Activated CD4-positive, alpha-beta T cell treated with anti-CD3 and anti-CD28 coated beads for 1 hour (primary cell): ENCODE measurements around the gene ANXA6.

Experiments used
- DNase-seq: peaks from one replicate; pipeline ENCODE4 v3.0.0-alpha.2; 2020

ANXA6 gene

DNA sequence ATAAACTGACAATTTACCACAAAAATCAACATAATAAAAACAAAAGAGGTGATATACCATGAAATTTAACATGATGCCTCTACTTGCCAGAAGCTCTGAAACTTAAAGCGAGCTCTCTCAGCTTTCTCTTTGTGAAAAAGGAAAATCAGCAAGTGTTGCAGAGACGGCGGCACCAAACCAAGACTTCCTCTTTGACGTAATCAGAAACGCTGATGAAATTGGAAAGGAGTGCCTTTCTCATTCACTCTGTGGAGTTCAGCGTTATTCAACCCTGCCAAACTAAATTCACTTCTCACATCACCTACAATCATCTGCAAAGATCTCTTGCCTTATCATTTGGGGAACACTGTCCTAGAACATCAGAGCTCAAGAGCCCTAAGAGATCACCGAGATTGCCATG lies 32.2 kb downstream of the ANXA6 start:
- DNase-seq = no peak

DNA sequence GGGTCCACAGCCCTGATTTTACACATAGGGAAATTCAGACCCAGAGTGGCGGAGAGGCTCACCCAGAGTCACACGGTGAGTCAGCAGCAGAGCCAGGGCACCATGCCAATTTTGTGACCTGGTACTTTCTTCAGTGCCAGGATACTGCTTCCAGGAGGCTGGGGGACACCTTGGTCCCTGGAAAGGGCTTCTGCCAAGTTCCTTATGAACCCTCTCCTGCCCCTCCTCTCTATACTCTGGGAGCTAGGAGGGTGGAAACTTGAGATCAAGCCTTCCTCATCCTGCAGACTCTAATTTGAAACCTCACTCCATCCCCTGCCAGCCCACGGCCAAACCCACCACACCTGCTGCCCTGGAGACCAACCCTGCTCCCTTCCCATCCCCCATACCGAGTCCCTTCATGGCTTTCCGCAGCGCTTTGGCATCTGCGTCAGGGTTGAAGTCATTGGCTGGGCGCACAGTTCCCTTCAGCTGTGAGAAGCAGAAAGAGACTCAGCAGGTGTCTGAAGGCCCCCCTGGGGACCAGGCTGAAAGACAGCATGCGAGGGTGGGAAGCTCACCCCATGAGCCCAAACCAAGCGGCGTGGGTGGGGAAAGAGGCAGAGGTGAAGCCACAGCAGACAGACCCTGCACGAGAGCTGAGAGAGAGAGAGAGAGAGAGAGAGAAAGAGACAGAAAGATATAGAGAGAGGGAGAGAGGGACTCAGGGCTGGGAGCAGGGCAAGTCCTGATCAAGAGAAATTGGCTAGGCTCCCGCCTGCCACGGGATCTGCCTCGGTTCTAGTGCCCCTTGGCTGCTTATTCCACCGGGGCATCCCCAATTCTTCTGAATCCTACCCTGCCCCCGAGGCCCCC lies 33.5 kb downstream of the ANXA6 start:
- DNase-seq = no peak

DNA sequence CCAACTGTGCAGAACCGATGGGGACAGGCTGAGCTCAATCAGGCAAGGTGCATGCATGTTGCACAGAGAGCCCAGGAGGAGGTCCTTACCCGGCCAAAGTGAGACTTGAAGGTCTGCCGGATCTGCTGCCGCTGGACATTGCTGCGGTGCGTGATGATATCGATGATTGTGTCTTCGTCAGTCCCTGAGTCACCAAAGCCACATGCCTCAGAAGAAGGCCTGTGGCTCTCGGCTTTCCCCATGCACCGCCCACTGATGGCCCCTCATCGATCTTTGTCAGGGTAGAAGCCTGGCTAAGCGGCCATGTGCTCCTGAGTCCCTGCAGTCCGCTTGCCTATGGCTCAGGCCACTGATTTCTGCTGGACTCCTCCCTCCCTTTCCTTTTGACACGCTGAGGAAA lies 34.8 kb downstream of the ANXA6 start:
- no peak for DNase-seq

GRCh38 chr5:151121665-151122064 lies 35.9 kb downstream of the ANXA6 start:
- no peak for DNase-seq

GRCh38 chr5:151121095-151121494 lies 36.5 kb downstream of the ANXA6 start:
- no peak for DNase-seq

DNA sequence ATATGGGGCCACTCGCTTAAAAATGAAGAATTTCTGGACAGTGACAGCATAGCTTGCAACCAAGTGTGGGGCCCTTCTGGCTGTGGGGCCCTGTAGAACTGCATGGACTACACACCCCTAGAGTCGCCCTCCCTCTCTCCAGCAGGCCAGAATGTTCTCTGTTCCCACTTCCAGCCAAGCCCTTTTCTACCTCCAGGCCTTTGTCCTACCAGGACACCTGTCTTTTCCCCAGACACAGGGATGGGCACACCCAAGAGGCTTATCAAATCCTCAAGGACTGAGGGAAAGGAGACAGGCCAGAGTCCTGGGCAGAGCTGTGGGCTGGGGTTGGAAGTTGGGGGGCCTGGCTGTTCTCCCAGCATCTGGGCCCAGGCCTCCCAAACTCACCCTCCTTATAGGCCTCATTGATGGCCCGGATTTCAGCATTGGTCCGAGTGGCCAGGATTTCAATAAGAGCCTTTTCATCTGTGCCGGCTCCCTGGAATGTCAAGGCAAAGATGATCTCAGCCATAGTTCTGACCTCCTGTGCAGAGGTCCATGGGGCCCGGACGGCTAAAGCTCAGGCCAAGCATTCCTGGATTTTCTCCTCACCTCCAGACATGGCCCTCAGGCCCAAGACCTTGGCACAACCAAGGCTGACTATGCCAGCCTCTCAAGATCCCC lies 38.5 kb downstream of the ANXA6 start:
- no peak for DNase-seq

- DNase-seq = peak; percentile 61
Measured at GRCh38 chr5:151115272-151115905, 42.2 kb downstream of the ANXA6 start.

DNA sequence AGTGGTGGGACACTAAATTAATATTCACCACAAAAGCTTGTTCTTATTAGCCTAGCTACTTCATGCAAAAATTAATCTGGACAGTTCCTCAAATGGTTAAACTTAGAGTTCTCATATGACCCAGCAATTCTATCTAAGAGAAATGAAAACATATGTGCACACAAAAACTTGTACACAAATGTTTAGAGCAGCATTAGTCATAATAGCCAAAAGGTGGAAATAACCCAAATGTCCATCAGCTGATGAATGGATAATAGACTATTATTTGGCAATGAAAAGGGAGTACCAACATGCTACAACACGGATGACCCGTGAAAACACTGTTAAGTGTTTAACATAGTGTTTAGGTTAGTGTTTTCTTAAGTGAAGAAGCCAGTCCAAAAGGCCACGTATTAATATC lies 43.9 kb downstream of the ANXA6 start:
- no peak for DNase-seq

DNA sequence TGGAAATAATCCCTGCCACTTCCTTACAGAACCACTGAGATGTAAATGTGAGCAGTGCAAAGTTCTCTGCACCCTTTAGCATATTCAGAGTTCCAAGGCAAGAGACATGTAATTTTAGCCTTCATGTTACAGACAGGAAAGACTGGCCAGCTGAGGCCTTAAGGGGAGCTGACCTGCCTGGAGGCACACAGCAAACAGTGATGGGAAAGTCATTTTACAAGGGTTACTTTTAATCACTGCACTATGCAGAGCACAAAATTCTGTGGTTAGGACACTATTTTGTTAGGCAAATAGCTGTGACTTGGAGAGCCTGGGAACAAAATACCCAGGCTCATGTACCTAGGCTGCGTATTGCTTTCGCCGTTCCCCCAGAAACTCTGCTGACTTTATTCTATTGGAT lies 46.6 kb downstream of the ANXA6 start:
- no peak for DNase-seq

- DNase-seq = no peak
Measured at GRCh38 chr5:151110122-151110681, 47.4 kb downstream of the ANXA6 start.

- no peak for DNase-seq
Measured at GRCh38 chr5:151108566-151108965, 49.0 kb downstream of the ANXA6 start.

DNA sequence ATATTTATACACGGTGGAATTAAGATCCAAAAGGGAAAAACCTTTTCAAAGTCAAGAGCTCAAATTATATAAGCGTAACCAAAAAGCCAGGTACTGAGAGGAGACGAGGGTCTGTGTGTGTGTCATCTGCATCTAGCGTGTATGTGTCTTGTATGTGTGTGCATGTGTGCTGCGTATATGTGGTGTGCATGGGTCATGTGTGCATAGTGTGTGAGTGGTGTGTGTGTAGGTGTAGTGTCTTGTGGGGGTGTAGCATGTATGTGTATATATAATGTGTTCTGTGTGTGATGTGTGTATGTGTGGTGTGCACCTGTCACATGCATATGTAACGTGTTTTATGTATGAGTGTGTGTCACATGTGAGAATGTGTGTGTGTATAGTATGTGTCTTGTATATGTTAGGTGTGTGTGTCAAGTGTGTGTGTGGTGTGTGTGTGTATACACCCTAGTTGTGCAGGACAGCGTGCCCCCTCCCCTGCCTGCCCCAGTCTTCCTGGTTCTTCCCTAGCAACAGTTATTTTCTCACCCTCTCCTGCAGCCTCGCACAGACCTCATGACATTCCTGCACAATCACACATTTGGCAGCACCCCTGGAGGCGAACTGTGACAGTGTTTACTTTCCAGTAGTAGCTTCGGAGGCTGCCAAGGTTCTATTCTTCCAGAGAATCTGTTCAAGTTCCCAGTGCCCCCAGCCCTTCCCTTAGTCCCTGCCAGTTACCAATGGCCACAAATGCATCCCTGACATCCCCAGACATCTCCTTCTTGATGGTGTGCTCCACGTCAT lies 49.6 kb downstream of the ANXA6 start:
- DNase-seq = no peak

DNA sequence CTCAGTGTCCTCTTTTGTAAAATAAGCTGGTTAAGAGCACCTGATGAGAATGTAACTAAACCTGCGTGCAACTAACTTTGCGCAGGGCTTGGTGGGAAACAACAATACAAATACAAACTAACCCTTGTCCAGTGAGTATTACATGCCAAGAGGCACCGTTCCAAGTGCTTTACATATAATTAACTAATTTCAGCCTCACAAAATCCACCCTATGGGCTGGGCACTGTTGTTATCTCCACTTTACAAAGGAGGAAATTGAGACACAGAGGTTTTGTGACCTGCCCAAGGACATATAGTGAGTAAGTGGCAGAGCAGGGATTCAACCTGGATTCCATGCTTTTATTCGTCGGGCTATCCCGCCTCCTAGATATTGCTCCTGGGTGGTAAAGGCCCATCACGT lies 50.5 kb downstream of the ANXA6 start:
- DNase-seq = no peak

GRCh38 chr5:151106509-151106908 lies 51.1 kb downstream of the ANXA6 start:
- no peak for DNase-seq

GRCh38 chr5:151106043-151106442 lies 51.5 kb downstream of the ANXA6 start:
- DNase-seq = no peak

DNA sequence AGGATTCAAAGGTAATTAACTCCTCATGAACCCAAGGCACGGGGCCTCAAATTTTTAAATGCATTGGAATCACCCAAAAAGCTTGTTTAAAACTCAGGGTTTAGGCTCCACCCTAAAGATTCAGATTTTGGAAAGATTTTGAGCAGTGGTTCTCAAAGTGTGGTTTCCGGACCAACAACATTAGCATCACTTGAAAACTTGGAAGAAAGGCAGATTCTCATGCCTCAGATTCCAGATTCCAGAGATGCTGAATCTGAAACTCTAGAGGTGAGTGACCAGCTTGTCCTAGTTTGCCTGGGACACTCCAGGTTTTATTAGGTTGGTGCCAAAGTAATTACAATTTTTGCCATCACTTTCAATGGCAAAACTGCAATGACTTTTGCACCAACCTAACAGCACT lies 52.0 kb downstream of the ANXA6 start:
- no peak for DNase-seq

DNA sequence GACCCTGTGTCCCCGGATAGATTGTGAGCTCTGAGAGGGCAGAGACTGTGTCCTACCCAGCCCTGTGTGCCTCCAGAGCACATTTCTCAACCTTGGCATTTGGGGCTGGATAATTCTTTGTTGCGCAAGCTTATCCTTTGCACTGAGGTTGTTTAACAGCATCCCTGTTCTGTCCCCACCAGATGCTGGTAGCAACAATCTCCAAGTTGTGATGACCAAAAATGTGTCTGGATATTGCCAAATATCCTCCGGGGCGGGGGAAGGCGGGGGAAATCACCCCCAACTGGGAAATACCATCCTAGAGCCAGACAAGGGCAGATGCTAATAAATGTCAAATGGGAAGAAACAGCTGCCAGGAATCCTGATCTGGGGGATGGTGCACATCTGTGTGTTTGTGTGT lies 52.8 kb downstream of the ANXA6 start:
- no peak for DNase-seq

- no peak for DNase-seq
Measured at GRCh38 chr5:151101746-151102145, 55.8 kb downstream of the ANXA6 start.

DNA sequence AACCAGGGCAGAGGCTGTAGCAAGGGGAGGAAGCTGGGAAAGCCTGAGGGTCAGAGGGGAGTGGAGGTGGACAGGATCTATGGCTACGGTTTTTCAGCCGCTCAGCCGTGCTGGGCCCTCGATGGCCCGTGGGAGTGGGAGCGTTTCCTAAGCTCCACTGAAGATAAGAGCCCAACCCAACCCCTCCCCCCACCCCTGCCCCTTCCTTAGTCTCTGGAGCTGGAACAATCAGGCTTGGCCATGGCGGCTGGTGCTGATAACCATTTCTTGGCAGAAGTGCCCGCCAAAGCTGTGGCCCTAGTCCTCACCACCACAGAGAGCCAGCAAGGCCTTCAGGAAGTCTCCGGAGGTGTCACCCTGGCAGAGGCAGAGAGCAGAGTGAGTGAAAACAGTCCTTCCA lies 56.4 kb downstream of the ANXA6 start:
- no peak for DNase-seq

GRCh38 chr5:151100681-151101080 lies 56.9 kb downstream of the ANXA6 start:
- no peak for DNase-seq

DNA sequence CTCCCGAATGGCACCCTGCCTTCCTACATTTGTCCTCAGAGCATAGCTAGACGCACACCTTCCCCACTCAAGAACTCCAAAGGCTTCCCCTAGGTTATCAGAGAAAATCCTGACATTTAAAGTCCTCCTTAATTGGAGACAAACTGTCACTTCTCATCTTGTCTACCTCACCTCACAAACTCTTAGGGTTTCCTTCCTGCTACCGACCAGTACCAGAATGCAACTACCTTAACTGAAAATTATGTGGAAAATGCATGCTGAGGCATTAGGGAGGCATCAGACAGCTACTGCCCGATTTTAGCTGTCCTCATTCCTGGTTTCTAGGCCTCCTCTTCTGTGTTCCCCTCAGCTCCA lies 58.8 kb downstream of the ANXA6 start:
- no peak for DNase-seq

DNA sequence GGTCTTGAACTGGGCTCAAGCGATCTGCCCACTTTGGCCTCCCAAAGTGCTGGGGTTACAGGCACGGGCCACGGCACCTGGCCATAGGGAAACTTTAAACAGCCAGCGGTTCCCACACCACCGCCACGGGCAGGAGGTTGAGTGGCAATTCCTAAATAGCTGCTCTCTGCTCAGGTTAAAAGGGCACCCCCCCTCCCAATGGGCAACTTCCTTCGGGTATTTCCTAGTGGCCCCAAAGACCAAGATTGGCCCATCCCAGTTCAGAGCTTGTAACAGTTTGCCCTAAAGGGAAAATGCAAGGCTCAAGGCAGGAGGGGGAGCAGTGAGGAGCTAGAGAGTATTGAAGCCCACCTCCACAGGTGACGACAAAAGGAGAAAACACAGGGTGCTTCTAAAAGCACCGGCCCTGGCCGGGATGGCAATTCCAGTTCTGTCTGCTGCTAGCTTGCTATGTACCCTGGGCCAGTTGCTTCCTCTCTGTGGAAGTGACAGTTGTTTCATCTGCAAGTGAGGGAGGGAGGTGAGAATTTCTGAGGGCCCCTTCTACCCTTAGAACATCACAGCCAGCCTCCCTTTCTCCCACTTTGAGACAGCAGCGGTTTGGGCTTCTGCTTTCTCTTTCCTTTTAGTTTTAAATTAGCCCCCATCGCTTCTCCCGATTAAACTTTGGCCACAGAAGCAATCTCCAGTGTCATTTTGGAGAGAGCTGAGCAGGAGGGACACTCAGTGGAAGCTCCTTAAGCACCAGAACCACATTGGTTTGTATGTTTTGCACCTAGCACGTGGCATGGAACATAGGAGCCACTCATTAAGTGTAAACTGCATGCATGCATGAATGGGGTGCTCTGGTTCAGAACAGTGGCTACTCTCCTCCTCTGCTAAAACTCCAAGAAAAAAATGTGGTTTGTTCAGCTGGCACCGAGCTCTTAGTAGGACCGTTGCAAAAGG lies 59.5 kb downstream of the ANXA6 start:
- DNase-seq = no peak
